Hindlimb muscle (tissue), 1 donor: Measurements from ENCODE around the gene ZNF462. TPM values are rescaled to one million over a fixed set of nuclear protein-coding genes. Genes with fewer than 3 reads are reported as not detected.
"Not testable (repeated sequence)": the region's sequence is repeated elsewhere in the genome, so short reads cannot be mapped to it uniquely, and the experiment has no call there.

Experiments used
- DNase-seq: peaks from one replicate; pipeline ENCODE4 v3.0.0-alpha.2; 2013
- polyA plus RNA-seq: library from polyadenylated mRNA; unstranded; fragments of 120-200 nt; gene quantifications from one replicate; pipeline ENCODE4 v1.2.1, GENCODE V29; 2013; ENCODE audit not compliant: insufficient read length

Gene ZNF462
- polyA plus RNA-seq, 1 donor, result 10.5 TPM

- DNase-seq, result no peak
Measured at GRCh38 chr9:106964822-106965525, 102.0 kb downstream of the ZNF462 start.

DNA sequence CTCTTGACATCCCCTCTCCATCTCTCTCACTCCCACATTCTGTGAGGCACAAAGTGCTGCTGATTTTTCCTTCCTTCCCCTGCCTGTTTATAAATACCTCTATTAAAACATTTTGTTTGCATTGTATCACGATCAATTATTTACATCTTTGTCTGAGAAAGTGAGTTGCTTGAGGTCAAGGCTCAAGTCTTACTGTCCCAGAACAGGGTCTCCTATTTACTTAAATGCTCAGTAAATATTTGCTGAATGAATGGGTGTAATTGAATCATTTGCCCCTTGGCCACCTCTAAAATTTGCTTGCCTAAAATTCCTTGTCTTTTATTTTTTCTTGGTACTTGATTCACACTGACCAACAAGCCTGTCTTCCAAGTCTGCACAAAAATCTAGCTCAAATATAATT, 103.5 kb downstream of the ZNF462 start:
- DNase-seq, result no peak

GRCh38 chr9:106969696-106970095, 106.7 kb downstream of the ZNF462 start:
- DNase-seq, result no peak

- DNase-seq, result no peak
Measured at GRCh38 chr9:106970219-106970975, 107.4 kb downstream of the ZNF462 start.

- DNase-seq, result no peak
Measured at GRCh38 chr9:106970976-106971457, 108.1 kb downstream of the ZNF462 start.

DNA sequence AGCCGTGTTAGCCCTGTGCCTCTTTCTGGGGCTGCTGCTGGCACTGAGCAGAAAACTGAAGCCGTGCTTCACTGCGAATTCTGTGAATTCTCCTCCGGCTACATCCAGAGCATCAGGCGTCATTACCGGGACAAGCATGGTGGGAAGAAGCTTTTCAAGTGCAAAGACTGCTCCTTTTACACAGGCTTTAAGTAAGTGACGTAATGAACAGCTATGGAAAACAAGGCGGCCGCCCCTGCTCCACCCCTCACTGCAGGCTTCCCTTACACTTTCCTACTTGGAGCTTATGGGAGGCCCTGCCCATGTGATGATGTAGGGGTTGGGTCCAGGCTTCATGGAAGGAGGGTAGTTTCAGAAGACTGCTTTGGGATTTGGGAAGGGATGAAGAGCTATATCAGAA, 109.1 kb downstream of the ZNF462 start:
- no peak for DNase-seq

GRCh38 chr9:106974341-106974740, 111.4 kb downstream of the ZNF462 start:
- DNase-seq, result no peak

- no peak for DNase-seq
Measured at GRCh38 chr9:106976772-106977171, 113.8 kb downstream of the ZNF462 start.

- DNase-seq, result no peak
Measured at GRCh38 chr9:106980551-106981101, 117.7 kb downstream of the ZNF462 start.

DNA sequence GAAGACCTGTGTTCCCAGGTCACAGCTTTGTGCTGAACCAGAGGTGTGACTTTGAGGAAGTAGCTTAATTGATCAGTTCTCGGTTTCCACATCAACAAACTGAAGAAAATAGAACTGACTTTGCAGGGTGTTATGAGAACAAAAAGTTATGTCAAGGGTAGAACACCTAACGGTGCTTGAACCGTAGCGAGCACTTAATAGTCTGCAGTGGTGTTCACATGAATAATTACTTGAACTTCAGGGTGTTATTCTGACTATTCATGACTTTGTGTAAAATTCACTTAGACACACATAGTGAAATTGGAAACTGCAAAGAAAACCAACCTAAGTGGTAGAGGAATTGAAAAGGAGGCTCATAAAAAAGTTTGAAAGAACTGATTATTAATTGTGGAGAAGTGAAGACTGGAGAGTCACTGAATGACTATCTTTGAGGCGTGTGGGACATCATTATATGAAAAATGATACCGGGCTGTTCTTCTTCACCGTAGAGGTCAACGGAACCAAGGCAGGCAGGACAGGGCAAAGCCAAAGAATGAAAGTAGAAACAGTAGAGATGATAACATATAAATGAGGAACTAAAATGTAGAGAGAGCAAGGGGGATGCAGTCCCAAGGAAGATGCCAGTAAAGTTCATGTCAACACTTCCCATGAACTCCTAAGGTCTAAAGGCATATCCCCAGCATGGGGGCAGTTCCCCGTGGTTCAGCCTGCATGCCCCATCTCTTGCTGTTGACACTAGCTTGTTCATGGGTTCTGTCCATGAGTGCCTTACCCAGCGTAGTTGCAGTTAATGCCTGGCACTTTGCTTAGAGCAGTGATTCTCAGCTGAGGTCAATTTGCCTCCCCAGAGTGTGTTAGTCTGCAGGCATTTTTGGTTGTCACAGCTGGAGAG, 118.7 kb downstream of the ZNF462 start:
- DNase-seq, result no peak

DNA sequence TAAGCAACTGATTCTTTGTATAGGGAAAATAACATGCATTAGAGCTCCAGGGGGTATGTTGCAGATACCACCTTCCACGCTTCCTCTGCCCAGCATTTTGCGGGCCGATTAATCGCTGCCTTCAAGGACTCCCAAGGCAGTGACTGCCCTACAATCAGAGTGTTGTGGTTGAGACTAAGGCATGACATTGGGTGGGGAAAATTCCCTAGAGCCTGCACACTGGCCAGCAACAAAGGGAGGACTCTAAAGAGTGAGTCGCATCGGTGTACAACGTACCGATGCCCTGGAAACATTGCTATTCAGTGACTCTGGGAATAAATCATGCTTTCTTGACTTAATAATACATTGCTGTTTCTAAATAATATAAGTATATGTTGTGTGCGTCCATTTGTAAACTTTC, 119.7 kb downstream of the ZNF462 start:
- DNase-seq, result no peak

- DNase-seq, result no peak
Measured at GRCh38 chr9:106983346-106983745, 120.4 kb downstream of the ZNF462 start.

DNA sequence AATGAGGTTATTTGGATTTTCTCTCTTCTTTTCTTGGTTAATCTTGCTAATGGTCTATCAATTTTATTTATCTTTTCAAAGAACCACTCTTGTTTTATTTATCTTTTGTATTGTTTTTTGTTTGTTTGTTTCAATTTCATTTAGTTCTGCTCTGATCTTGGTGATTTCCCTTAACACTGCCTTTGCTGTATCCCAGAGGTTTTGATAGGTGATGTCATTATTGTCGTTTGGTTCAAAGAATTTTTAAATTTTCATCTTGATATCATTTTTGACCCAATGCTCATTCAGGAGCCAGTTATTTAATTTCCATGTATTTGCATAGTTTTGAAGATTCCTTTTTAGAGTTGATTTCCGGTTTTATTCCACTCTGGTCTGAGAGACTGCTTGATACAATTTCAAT, 126.9 kb downstream of the ZNF462 start:
- DNase-seq, result not testable (repeated sequence)

- DNase-seq, result no peak
Measured at GRCh38 chr9:106992186-106992585, 129.2 kb downstream of the ZNF462 start.

GRCh38 chr9:106993603-106994002, 130.6 kb downstream of the ZNF462 start:
- DNase-seq, result no peak

GRCh38 chr9:106994463-106994862, 131.5 kb downstream of the ZNF462 start:
- DNase-seq, result no peak

GRCh38 chr9:107000218-107000617, 137.3 kb downstream of the ZNF462 start:
- DNase-seq, result no peak

DNA sequence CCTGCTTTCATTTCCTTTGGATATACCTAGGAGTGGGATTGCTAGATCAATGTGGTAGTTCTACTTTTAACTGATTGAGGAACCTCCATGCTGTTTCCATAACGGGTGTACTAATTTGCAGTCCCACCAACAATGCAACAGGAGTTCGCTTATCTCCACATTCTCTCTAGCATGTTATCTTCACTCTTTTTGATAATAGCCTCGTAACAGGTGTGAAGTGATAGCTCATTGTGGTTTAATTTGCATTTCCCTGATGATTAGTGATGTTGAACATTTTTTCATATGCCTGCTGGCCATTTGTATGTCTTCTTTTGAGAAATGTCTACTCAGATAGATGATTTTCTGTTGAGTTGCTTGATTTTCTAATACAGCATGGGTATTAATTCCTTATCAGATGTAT, 142.2 kb downstream of the ZNF462 start:
- DNase-seq, result no peak

DNA sequence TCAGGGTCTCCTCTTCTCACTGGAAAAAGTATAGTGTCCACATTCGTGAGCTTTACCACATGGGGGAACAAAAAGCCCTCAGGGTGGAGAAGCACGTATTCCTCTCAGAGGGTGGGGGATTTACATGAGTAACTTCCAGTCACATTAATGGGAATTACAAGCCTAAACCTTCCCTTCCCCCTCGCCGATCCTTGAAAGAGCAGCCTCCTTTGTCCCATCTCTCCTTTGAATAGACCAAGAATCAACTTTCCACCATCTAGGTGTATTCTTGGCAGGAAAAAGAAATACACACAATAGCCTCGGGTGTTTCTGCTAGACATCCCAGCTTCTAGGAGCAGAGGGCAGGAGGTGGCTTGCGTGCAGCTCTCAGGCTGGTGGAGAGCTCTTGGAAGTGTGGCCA, 144.4 kb downstream of the ZNF462 start:
- no peak for DNase-seq

GRCh38 chr9:107008011-107008410, 145.0 kb downstream of the ZNF462 start:
- no peak for DNase-seq

DNA sequence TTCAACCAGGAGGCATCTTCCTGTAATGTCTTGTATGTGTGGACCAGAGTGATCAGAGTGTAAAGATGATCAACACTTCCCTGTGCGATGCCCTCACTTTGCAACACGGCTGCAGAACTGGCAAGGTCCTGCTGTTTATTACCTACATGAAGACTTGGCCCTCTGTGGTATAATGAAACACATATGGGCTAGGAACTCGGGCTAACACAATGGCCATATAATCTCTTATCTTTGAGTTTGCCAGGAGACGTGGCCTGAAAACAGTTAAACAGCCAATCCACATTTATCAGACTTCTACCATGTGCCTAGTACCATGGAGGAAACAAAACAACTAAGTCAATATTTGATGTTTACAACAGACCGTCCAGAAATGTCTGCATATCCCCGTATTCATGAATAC, 145.5 kb downstream of the ZNF462 start:
- DNase-seq, result no peak

DNA sequence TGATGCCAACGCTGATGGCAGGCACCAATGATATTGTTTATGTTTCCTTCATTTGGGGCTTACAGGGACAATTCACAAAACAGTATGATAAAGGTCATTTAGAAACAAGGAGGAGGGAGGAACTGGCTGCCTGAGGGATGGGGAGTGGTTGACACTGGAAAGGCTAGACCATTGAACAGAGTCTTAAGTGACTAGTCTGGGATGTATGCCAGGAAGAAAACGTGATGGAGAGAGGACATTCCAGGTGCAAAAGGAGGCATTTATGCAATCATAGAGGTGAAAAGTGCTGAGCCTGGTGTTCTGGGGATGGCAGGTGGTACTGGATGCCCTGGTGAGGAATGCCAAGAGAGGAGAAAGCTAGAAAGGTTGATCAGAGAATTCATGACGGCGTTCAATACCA, 153.4 kb downstream of the ZNF462 start:
- no peak for DNase-seq
